Stomach (tissue), 9 donors: Measurements from ENCODE around the gene BTBD2. TPM values are rescaled to one million over a fixed set of nuclear protein-coding genes. Genes with fewer than 3 reads are reported as not detected.

Experiments used
- DNase-seq, 2 donors: peaks; one replicate each; pipeline versions ENCODE4 v3.0.0 to v3.0.0-alpha.2; 2013 to 2019
- H3K27ac ChIP-seq, 5 donors: fragments of 200-600 bp in 4 of 5; sonication (generic) in 4 of 5; one replicate each; pipeline ENCODE4 v1.5.1; 2013 to 2019; ENCODE audit warnings: mild to moderate bottlenecking in 1 of 5, moderate library complexity in 1 of 5
- H3K27me3 ChIP-seq, 3 donors: fragments of 200-600 bp; sonication (generic); one replicate each; pipeline ENCODE4 v1.5.1; 2017 to 2019; ENCODE audit warnings: mixed run types in 1 of 3
- H3K36me3 ChIP-seq, 4 donors: fragments of 200-600 bp; sonication (generic); 1 replicate in 3 of 4; 2 replicates in 1 of 4; pipeline ENCODE4 v1.5.1; 2016 to 2019
- H3K4me1 ChIP-seq, 4 donors: fragments of 200-600 bp; sonication (generic); one replicate each; pipeline ENCODE4 v1.5.1; 2016 to 2019
- H3K4me3 ChIP-seq, 4 donors: fragments of 200-600 bp; sonication (generic) in 3 of 4; one replicate each; pipeline ENCODE4 v1.5.1; 2016 to 2019; ENCODE audit warnings: mild to moderate bottlenecking in 1 of 4
- H3K9me3 ChIP-seq, 4 donors: fragments of 200-600 bp; sonication (generic); one replicate each; pipeline ENCODE4 v1.5.1; 2016 to 2019
- CTCF ChIP-seq, 7 experiments: fragments of 450-650 bp in 4 of 7; fragments of 200-600 bp in 3 of 7; sonication (generic) in 3 of 7; IDR thresholded peaks; one replicate each; pipeline ENCODE4 v1.5.1; 2016 to 2019; ENCODE audit warnings: antibody characterized with exemption in 7 of 7, control low read depth in 2 of 7, mild to moderate bottlenecking in 1 of 7
- EP300 ChIP-seq: sonication (generic); formaldehyde crosslinking; IDR thresholded peaks from one replicate; pipeline ENCODE4 v1.6.1; 2017; ENCODE audit warnings: antibody characterized with exemption
- POLR2A ChIP-seq, 4 donors: fragments of 450-650 bp; IDR thresholded peaks; one replicate each; pipeline ENCODE4 v1.6.1; 2016; ENCODE audit warnings: antibody characterized with exemption in 4 of 4, control low read depth in 2 of 4, mild to moderate bottlenecking in 1 of 4, moderate library complexity in 1 of 4
- POLR2AphosphoS5 ChIP-seq, 3 donors: sonication (generic); formaldehyde crosslinking; IDR thresholded peaks; one replicate each; pipeline ENCODE4 v1.6.1; 2016; ENCODE audit warnings: antibody characterized with exemption in 3 of 3
- WGBS, 5 donors: extraction: QIAGEN DNeasy Blood & Tissue Kit in 3 of 5; methylation state at CpG; one replicate each; pipeline versions ENCODE4 v1.1.5 to v1.1.7; 2013 to 2018; 5-methylcytosine and 5-hydroxymethylcytosine counted together
- intact Hi-C: fragments of 100-400 bp; cut with DNase I; formaldehyde crosslinking; loops from one replicate; pipeline ENCODE4 v1.15.1; 2023; ENCODE audit warnings: low total_unique reads
- polyA plus RNA-seq, 3 donors: library from polyadenylated mRNA; stranded (reverse); fragments of 200-250 nt; gene quantifications; one replicate each; pipeline ENCODE4 v1.2.3, GENCODE V29; 2013
- total RNA-seq, 5 donors: library from RNA; depleted of rRNA; stranded (reverse); fragments of >200 nt; gene quantifications; one replicate each; pipeline versions ENCODE4 v1.1.0 to v1.2.3, GENCODE V29; 2014 to 2016
- donor health status: healthy with polysubstance abuse.
- donor health status: Bipolar disorder and iron deficiency.
- donor health status: healthy.

The BTBD2 gene
- total and polyA plus RNA-seq, 8 donors: 17.9 to 50.2 (median 37.6) TPM

- Histone ChIP-seq H3K4me3 (no peak overlapping the region), H3K27ac (no peak overlapping the region), H3K36me3 (peaks cover 15 to 47% (median 38%) of the 10 kb centered on the region in 4 donors), H3K27me3 (no peaks in the 10 kb centered on the region), H3K9me3 (no peaks in the 10 kb centered on the region), H3K4me1 (peaks cover 0 to 17% (median 10%) of the 10 kb centered on the region in 4 donors)
- 83 to 86% (median 84%) methylated on average over 17 to 21 of the region's 21 CpGs for WGBS, 5 donors
- TF ChIP-seq POLR2A (IDR thresholded peaks at IDR 0.05) (no peak), CTCF (IDR thresholded peaks at IDR 0.05) (no peak), POLR2AphosphoS5 (IDR thresholded peaks at IDR 0.05) (no peak), EP300 (no peak)
- DNase-seq: no peak
- intact Hi-C loops: no loop called here
Measured at GRCh38 chr19:1952635-1953034, 62.9 kb downstream of the BTBD2 start.

- no peak overlapping the region for H3K4me3 ChIP-seq
- intact Hi-C loops: no loop called here
- WGBS, 5 donors: 94 to 98% (median 97%) methylated on average over 12 to 16 of the region's 16 CpGs
- peaks cover 0 to 20% (median 8%) of the 10 kb centered on the region in 4 donors for H3K4me1 ChIP-seq
- no peak for TF ChIP-seq EP300
- no peak for TF ChIP-seq POLR2AphosphoS5 (IDR thresholded peaks at IDR 0.05)
- no peak for TF ChIP-seq POLR2A (IDR thresholded peaks at IDR 0.05)
- no peak for TF ChIP-seq CTCF (IDR thresholded peaks at IDR 0.05)
- H3K27me3 ChIP-seq: no peaks in the 10 kb centered on the region
- peaks cover 15 to 47% (median 39%) of the 10 kb centered on the region in 4 donors for H3K36me3 ChIP-seq
- no peak overlapping the region for H3K27ac ChIP-seq
- no peak for DNase-seq
- no peaks in the 10 kb centered on the region for H3K9me3 ChIP-seq
Measured at GRCh38 chr19:1950640-1951039, 64.9 kb downstream of the BTBD2 start.

GRCh38 chr19:1949304-1950101, 66.0 kb downstream of the BTBD2 start:
- intact Hi-C loops: no loop called here
- H3K36me3 ChIP-seq: peaks cover 15 to 46% (median 37%) of the 10 kb centered on the region in 4 donors
- TF ChIP-seq EP300: no peak
- no peak for TF ChIP-seq POLR2AphosphoS5 (IDR thresholded peaks at IDR 0.05)
- TF ChIP-seq CTCF (IDR thresholded peaks at IDR 0.05): no peak
- TF ChIP-seq POLR2A (IDR thresholded peaks at IDR 0.05): no peak

GRCh38 chr19:1947651-1948209, 67.8 kb downstream of the BTBD2 start:
- H3K4me3 ChIP-seq: no peak overlapping the region
- DNase-seq: no peak
- no peaks in the 10 kb centered on the region for H3K9me3 ChIP-seq
- peaks cover 8 to 35% (median 23%) of the 10 kb centered on the region in 4 donors for H3K36me3 ChIP-seq
- H3K27ac ChIP-seq: no peak overlapping the region
- TF ChIP-seq POLR2AphosphoS5 (IDR thresholded peaks at IDR 0.05) (no peak), CTCF (IDR thresholded peaks at IDR 0.05) (no peak), EP300 (no peak), POLR2A (IDR thresholded peaks at IDR 0.05) (no peak)
- H3K4me1 ChIP-seq: peaks cover 21 to 42% (median 29%) of the 10 kb centered on the region in 4 donors
- intact Hi-C loops: no loop called here
- no peaks in the 10 kb centered on the region for H3K27me3 ChIP-seq
- 69 to 82% (median 77%) methylated on average over 17 to 34 of the region's 34 CpGs for WGBS, 5 donors

More at GRCh38 chr19:1949304-1950101, 66.0 kb downstream of the BTBD2 start:
- no peak overlapping the region for H3K4me3 ChIP-seq
- H3K27ac ChIP-seq: no peak overlapping the region
- H3K27me3 ChIP-seq: no peaks in the 10 kb centered on the region
- peaks cover 4 to 29% (median 14%) of the 10 kb centered on the region in 4 donors for H3K4me1 ChIP-seq
- 93 to 97% (median 95%) methylated on average over 37 to 44 of the region's 44 CpGs for WGBS, 5 donors
- no peaks in the 10 kb centered on the region for H3K9me3 ChIP-seq
- DNase-seq: no peak
